Endodermal cell (in vitro differentiated cells): Measurements from ENCODE around the gene C8B. TPM values are rescaled to one million over a fixed set of nuclear protein-coding genes. Genes with fewer than 3 reads are reported as not detected.

Experiments used
- DNase-seq: peaks from one replicate; pipeline ENCODE4 v3.0.0-alpha.2; 2017
- H3K27ac ChIP-seq: 2 replicates; pipeline ENCODE4 v1.5.1; 2013; ENCODE audit warnings: mild to moderate bottlenecking, low read depth, low read length, moderate library complexity
- H3K27me3 ChIP-seq: 2 replicates; pipeline ENCODE4 v1.6.1; 2013; ENCODE audit warnings: mild to moderate bottlenecking, low read length, moderate library complexity; ENCODE audit not compliant: insufficient read depth, control insufficient read depth, poor library complexity, severe bottlenecking
- H3K36me3 ChIP-seq: 2 replicates; pipeline ENCODE4 v1.7.0; 2013; ENCODE audit warnings: mild to moderate bottlenecking, low read length, moderate library complexity; ENCODE audit not compliant: control insufficient read depth, insufficient read depth
- H3K4me1 ChIP-seq: one replicate; pipeline ENCODE4 v1.7.0; 2013; ENCODE audit warnings: low read length; ENCODE audit not compliant: control insufficient read depth, insufficient read depth
- H3K4me3 ChIP-seq: 2 replicates; pipeline ENCODE4 v1.5.1; 2013; ENCODE audit warnings: mild to moderate bottlenecking, low read length, moderate library complexity
- H3K9ac ChIP-seq: 2 replicates; pipeline ENCODE4 v1.6.1; 2013; ENCODE audit warnings: mild to moderate bottlenecking, low read length, moderate library complexity; ENCODE audit not compliant: poor library complexity, severe bottlenecking; ENCODE audit errors: extremely low read depth
- H3K9me3 ChIP-seq: 2 replicates; pipeline ENCODE4 v1.6.1; 2013; ENCODE audit warnings: mild to moderate bottlenecking, low read length, moderate library complexity; ENCODE audit not compliant: control insufficient read depth
- H3K27ac Mint-ChIP-seq: 2 replicates; pipeline ENCODE4 v1.8.0; 2020; ENCODE audit warnings: mixed read lengths
- H3K27me3 Mint-ChIP-seq: 2 replicates; pipeline ENCODE4 v1.8.0; 2021; ENCODE audit warnings: mild to moderate bottlenecking, mixed read lengths; ENCODE audit not compliant: insufficient read depth
- H3K36me3 Mint-ChIP-seq: 2 replicates; pipeline ENCODE4 v1.8.0; 2020; ENCODE audit warnings: low read depth, mixed read lengths
- H3K4me1 Mint-ChIP-seq: 2 replicates; pipeline ENCODE4 v1.8.0; 2020; ENCODE audit warnings: mixed read lengths
- H3K4me3 Mint-ChIP-seq: 2 replicates; pipeline ENCODE4 v1.8.0; 2020; ENCODE audit warnings: mild to moderate bottlenecking, moderate library complexity, mixed read lengths
- H3K9me3 Mint-ChIP-seq: 2 replicates; pipeline ENCODE4 v1.8.0; 2020; ENCODE audit warnings: mild to moderate bottlenecking, mixed read lengths
- WGBS, 2 experiments: methylation state at CpG; one replicate each; pipeline versions ENCODE4 v1.1.5 to v1.1.7; 2013; ENCODE audit warnings: missing lambda C conversion rate in 2 of 2, mixed read lengths in 1 of 2; ENCODE audit not compliant: insufficient coverage in 1 of 2, insufficient read length in 1 of 2; 5-methylcytosine and 5-hydroxymethylcytosine counted together
- total RNA-seq, 2 donors: library from RNA; stranded (reverse); fragmentation: NEBNext Ultra II Directional in 1 of 2; extraction: Animal tissue kit (Norgen Biotek cat#: 25700) in 1 of 2; gene quantifications; 2 replicates in 1 of 2; 3 replicates in 1 of 2; pipeline ENCODE4 v1.2.1, GENCODE V29; 2021
- TF ChIP-seq, protein P1 (sequence below): fragments of 200-600 bp; sonication (generic); conservative IDR thresholded peaks from 2 replicates; pipeline ENCODE4 v1.5.0; 2021; ENCODE audit warnings: antibody characterized with exemption, mild to moderate bottlenecking

Gene C8B
- total RNA-seq, 2 donors from 2014 or later: not detected

DNA sequence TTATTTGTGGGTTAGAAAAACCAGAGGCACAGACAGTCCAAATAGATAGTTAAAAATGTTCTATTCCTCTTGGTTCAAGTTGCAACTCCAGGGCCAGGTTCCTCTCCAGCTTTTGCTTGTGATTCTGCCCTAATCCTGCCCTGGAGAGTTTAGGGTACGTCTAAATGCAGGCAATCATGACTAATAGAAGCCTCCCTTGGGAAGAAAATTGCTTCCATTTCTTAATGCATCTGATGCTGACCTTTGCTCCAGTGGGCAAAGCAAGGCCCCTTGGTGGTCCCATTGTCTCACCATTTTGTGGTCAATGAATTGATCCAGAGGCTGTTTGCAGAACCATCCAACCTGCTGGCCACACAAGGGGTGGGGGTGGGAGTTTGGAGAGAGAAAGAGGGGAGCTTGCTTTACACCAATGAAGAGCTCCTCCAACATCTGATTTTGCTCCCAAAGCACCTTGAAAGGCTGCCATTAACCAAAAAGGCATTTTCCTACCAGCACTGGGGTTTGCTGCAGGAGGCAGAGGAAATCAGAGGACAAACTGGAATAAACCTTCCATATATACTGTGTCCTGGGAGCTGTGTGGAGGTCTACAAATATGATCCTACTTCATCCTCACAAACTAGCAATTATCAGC lies 31.3 kb downstream of the C8B start:
- WGBS, 2 experiments: 0 to 55% methylated on average over 1 of the region's 1 CpG
- H3K4me3 ChIP-seq: no peak overlapping the region
- no peak overlapping the region for H3K27ac ChIP-seq
- no peaks in the 10 kb centered on the region for H3K36me3 Mint-ChIP-seq
- no peaks in the 10 kb centered on the region for H3K9me3 ChIP-seq
- TF ChIP-seq, protein P1, sequence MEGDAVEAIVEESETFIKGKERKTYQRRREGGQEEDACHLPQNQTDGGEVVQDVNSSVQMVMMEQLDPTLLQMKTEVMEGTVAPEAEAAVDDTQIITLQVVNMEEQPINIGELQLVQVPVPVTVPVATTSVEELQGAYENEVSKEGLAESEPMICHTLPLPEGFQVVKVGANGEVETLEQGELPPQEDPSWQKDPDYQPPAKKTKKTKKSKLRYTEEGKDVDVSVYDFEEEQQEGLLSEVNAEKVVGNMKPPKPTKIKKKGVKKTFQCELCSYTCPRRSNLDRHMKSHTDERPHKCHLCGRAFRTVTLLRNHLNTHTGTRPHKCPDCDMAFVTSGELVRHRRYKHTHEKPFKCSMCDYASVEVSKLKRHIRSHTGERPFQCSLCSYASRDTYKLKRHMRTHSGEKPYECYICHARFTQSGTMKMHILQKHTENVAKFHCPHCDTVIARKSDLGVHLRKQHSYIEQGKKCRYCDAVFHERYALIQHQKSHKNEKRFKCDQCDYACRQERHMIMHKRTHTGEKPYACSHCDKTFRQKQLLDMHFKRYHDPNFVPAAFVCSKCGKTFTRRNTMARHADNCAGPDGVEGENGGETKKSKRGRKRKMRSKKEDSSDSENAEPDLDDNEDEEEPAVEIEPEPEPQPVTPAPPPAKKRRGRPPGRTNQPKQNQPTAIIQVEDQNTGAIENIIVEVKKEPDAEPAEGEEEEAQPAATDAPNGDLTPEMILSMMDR: no peak
- H3K27ac Mint-ChIP-seq: no peak overlapping the region
- DNase-seq: peak; percentile 52
- peaks cover 30% of the 10 kb centered on the region for H3K4me1 Mint-ChIP-seq
- H3K4me1 ChIP-seq: peaks cover 8% of the 10 kb centered on the region
- H3K27me3 Mint-ChIP-seq: peaks cover 66% of the 10 kb centered on the region
- peaks cover 48% of the 10 kb centered on the region for H3K27me3 ChIP-seq
- H3K9me3 Mint-ChIP-seq: peaks cover 3% of the 10 kb centered on the region
- H3K4me3 Mint-ChIP-seq: no peak overlapping the region
- H3K9ac ChIP-seq: no peak overlapping the region
- H3K36me3 ChIP-seq: no peaks in the 10 kb centered on the region

DNA sequence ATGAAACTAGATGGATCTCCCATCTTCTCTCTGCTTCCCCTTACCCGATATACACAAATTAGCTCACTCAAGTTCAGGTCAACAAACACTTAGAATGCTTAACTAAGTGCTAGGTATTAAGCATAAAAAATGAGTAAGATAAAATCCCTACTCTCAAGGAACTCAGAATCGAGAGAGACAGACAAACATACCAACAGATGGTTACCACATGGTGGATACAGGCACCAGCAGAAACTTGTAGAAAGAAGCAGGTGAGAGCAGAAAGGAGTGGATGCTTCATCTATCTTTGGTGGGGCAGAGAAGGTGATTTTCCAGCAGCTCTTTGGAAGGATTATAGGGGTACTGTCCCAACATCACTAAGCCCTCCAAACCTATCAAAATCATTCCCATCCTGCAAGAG lies 32.2 kb downstream of the C8B start:
- Mint-ChIP-seq H3K4me1 (peaks cover 26% of the 10 kb centered on the region), H3K9me3 (peaks cover 3% of the 10 kb centered on the region), H3K27ac (no peak overlapping the region), H3K4me3 (no peak overlapping the region), H3K27me3 (peaks cover 57% of the 10 kb centered on the region), H3K36me3 (no peaks in the 10 kb centered on the region)
- Histone ChIP-seq H3K27me3 (peaks cover 39% of the 10 kb centered on the region), H3K9ac (no peak overlapping the region), H3K4me1 (peaks cover 8% of the 10 kb centered on the region), H3K36me3 (no peaks in the 10 kb centered on the region), H3K9me3 (no peaks in the 10 kb centered on the region), H3K27ac (no peak overlapping the region), H3K4me3 (no peak overlapping the region)
- TF ChIP-seq, protein P1: no peak
- 100% methylated on average over 1 of the region's 2 CpGs; no CpG with 5 or more reads in 1 of the 2 experiments for WGBS, 2 experiments
- DNase-seq: no peak

DNA sequence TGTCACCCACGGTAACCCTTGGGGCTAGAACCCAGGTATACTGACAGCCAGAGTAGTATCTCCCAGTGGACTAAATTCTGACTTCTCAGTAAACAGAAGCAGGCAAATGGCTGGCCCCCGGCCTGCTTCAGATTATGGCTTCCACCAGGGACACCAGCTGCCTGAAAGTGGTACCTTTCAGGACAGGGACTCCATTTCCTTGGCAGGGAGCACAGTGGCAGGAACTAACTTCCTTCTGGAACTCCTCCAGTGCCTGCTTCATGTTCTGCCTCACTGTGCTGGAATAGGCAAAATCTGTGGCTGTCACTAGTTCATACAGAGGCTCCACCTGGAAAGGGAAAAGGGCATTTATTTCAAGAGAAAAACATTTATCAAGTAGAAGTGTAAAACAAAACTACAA lies 32.7 kb downstream of the C8B start:
- 78 to 89% methylated on average over 2 of the region's 2 CpGs for WGBS, 2 experiments
- no peak for DNase-seq
- Histone ChIP-seq H3K27me3 (peaks cover 37% of the 10 kb centered on the region), H3K9me3 (no peaks in the 10 kb centered on the region), H3K27ac (no peak overlapping the region), H3K4me3 (no peak overlapping the region), H3K4me1 (peaks cover 8% of the 10 kb centered on the region), H3K9ac (no peak overlapping the region), H3K36me3 (no peaks in the 10 kb centered on the region)
- Mint-ChIP-seq H3K4me3 (no peak overlapping the region), H3K9me3 (peaks cover 6% of the 10 kb centered on the region), H3K4me1 (peaks cover 26% of the 10 kb centered on the region), H3K36me3 (no peaks in the 10 kb centered on the region), H3K27ac (no peak overlapping the region), H3K27me3 (peaks cover 58% of the 10 kb centered on the region)
- TF ChIP-seq, protein P1: no peak
